ENCODE results near the gene BDKRB2. TPM values are rescaled to one million over a fixed set of nuclear protein-coding genes. Genes with fewer than 3 reads are reported as not detected.

BDKRB2 gene
- total RNA-seq, 1 donor from 2014 or later = not detected

- intact Hi-C loops (cut with micrococcal nuclease) = loop anchor here (10.0 kb wide), 1 partner anchor 713 kb away; no protein-coding TSS in a partner anchor
- peaks cover 2% of the 10 kb centered on the region for H3K36me3 Mint-ChIP-seq (ENCODE audit: low read depth)
- H3K4me1 Mint-ChIP-seq = peaks cover 2% of the 10 kb centered on the region
- no peak overlapping the region for H3K4me3 Mint-ChIP-seq
- no peak overlapping the region for H3K27ac Mint-ChIP-seq
- peaks cover 3% of the 10 kb centered on the region for H3K9me3 Mint-ChIP-seq
- no peak for DNase-seq
- H3K27me3 Mint-ChIP-seq = peaks cover 2% of the 10 kb centered on the region
Measured at GRCh38 chr14:96277890-96278289, 73.3 kb downstream of the BDKRB2 start.

DNA sequence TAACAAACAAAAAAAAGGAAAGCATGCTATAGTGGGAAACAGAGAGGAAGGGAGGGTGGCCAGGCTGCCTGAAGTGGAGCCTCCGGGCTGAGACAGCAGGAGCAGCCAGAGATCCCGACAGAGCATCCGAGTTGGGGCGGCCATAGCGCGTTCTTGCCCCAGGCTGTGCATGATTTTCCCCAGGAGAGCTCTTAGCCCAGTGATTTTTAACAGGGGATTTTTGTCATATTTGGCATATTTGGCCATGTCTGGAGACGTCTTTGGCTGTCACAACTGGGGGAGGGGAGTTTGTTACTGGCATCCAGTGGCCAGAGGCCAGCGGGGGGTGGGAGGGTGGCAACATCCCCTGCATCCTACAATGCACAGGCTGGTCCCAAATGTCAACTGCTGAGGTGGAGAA, 74.9 kb downstream of the BDKRB2 start:
- Mint-ChIP-seq H3K27ac (no peak overlapping the region), H3K4me1 (peaks cover 2% of the 10 kb centered on the region), H3K9me3 (peaks cover 3% of the 10 kb centered on the region), H3K36me3 (ENCODE audit: low read depth) (peaks cover 2% of the 10 kb centered on the region), H3K27me3 (peaks cover 2% of the 10 kb centered on the region), H3K4me3 (no peak overlapping the region)
- no peak for DNase-seq
- intact Hi-C loops (cut with micrococcal nuclease) = loop anchor here (10.0 kb wide), 1 partner anchor 715 kb away; no protein-coding TSS in a partner anchor

- intact Hi-C loops (cut with micrococcal nuclease) = no loop called here
- H3K36me3 Mint-ChIP-seq (ENCODE audit: low read depth) = peaks cover 2% of the 10 kb centered on the region
- H3K27ac Mint-ChIP-seq = no peak overlapping the region
- H3K4me1 Mint-ChIP-seq = peaks cover 2% of the 10 kb centered on the region
- no peak overlapping the region for H3K4me3 Mint-ChIP-seq
- peaks cover 2% of the 10 kb centered on the region for H3K27me3 Mint-ChIP-seq
- peaks cover 3% of the 10 kb centered on the region for H3K9me3 Mint-ChIP-seq
- DNase-seq = no peak
Measured at GRCh38 chr14:96280104-96280503, 75.5 kb downstream of the BDKRB2 start.

GRCh38 chr14:96281486-96281885, 76.8 kb downstream of the BDKRB2 start:
- H3K4me3 Mint-ChIP-seq = no peak overlapping the region

GRCh38 chr14:96284008-96284407, 79.4 kb downstream of the BDKRB2 start:
- Mint-ChIP-seq H3K4me3 (no peak overlapping the region), H3K4me1 (no peaks in the 10 kb centered on the region), H3K27ac (no peak overlapping the region), H3K36me3 (ENCODE audit: low read depth) (peaks cover 11% of the 10 kb centered on the region), H3K27me3 (no peaks in the 10 kb centered on the region), H3K9me3 (no peaks in the 10 kb centered on the region)
- DNase-seq = no peak
- intact Hi-C loops (cut with micrococcal nuclease) = no loop called here

More at GRCh38 chr14:96281486-96281885, 76.8 kb downstream of the BDKRB2 start:
- DNase-seq = no peak
- peaks cover 3% of the 10 kb centered on the region for H3K9me3 Mint-ChIP-seq
- H3K4me1 Mint-ChIP-seq = no peaks in the 10 kb centered on the region
- H3K36me3 Mint-ChIP-seq (ENCODE audit: low read depth) = peaks cover 4% of the 10 kb centered on the region
- intact Hi-C loops (cut with micrococcal nuclease) = no loop called here
- H3K27ac Mint-ChIP-seq = no peak overlapping the region
- H3K27me3 Mint-ChIP-seq = peaks cover 2% of the 10 kb centered on the region

- H3K27ac Mint-ChIP-seq = no peak overlapping the region
- H3K4me1 Mint-ChIP-seq = no peaks in the 10 kb centered on the region
- intact Hi-C loops (cut with micrococcal nuclease) = no loop called here
- no peak overlapping the region for H3K4me3 Mint-ChIP-seq
- no peaks in the 10 kb centered on the region for H3K27me3 Mint-ChIP-seq
- no peak for DNase-seq
- H3K9me3 Mint-ChIP-seq = no peaks in the 10 kb centered on the region
- peaks cover 11% of the 10 kb centered on the region for H3K36me3 Mint-ChIP-seq (ENCODE audit: low read depth)
Measured at GRCh38 chr14:96284430-96284829, 79.8 kb downstream of the BDKRB2 start.

DNA sequence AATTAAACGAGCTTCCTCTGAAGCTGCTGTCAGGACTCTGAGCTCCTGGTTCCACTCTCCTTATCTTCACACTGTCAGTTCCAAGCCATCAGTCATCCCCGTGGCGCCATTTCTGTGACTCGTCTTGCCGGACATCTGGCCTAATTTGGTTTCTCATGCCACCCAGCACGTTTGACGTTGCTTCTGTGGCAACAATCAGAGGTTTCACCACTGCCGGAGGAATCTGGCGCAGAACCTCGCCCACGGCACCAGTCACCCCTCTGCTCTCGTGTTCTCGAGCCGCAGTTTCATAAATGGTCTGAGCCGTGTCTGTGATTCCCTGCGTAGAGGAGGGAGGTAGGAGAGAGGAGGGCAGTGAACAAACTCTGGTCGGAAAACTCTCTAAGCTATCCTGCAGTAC, 81.0 kb downstream of the BDKRB2 start:
- Mint-ChIP-seq H3K9me3 (no peaks in the 10 kb centered on the region), H3K36me3 (ENCODE audit: low read depth) (peaks cover 19% of the 10 kb centered on the region), H3K27me3 (no peaks in the 10 kb centered on the region), H3K4me3 (no peak overlapping the region), H3K27ac (no peak overlapping the region), H3K4me1 (no peaks in the 10 kb centered on the region)
- intact Hi-C loops (cut with micrococcal nuclease) = no loop called here
- DNase-seq = no peak

DNA sequence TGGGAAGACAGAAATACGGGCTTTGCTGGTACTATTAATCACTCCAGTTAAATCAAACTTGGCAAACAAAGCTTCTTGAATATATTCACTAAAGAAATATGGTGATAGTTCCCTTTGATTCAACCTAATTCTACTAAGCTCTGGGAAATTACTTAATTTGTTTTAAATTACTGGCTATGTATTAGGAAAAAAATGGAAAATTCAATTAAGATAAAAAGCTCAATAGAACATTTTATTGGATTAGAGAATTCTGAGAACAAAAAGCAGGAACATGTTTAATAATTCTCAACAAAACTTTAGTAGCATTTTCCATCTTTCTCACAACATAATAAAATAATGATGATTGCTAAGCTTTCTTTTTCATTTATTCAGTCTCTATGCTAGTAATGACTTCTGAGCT, 81.6 kb downstream of the BDKRB2 start:
- H3K4me3 Mint-ChIP-seq = no peak overlapping the region
- peaks cover 19% of the 10 kb centered on the region for H3K36me3 Mint-ChIP-seq (ENCODE audit: low read depth)
- DNase-seq = no peak
- intact Hi-C loops (cut with micrococcal nuclease) = no loop called here
- no peaks in the 10 kb centered on the region for H3K4me1 Mint-ChIP-seq
- H3K27me3 Mint-ChIP-seq = no peaks in the 10 kb centered on the region
- no peaks in the 10 kb centered on the region for H3K9me3 Mint-ChIP-seq
- no peak overlapping the region for H3K27ac Mint-ChIP-seq

DNA sequence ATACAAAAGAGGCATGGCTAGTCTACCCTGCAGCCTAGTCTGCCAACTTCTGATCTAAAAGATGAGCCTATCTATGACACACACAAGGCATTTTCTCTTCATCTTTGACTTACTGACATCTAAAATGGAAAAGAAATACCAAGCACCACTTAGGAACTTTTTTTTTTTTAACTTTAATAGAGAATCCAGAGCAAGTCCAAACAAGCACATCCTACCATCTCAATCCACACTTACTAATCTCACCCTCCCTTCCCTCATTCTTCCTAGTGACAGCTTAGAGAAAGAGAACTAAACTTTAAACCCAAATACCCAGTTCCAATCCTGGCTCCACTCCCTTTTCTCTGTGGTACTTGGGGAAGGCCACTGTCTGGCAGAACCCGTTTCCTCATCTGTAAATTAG, 83.2 kb downstream of the BDKRB2 start:
- H3K4me1 Mint-ChIP-seq = no peaks in the 10 kb centered on the region
- H3K4me3 Mint-ChIP-seq = no peak overlapping the region
- no peak for DNase-seq
- H3K27ac Mint-ChIP-seq = no peak overlapping the region
- no peaks in the 10 kb centered on the region for H3K27me3 Mint-ChIP-seq
- intact Hi-C loops (cut with micrococcal nuclease) = no loop called here
- peaks cover 20% of the 10 kb centered on the region for H3K36me3 Mint-ChIP-seq (ENCODE audit: low read depth)
- H3K9me3 Mint-ChIP-seq = no peaks in the 10 kb centered on the region

Other genes starting within 250 kb of the BDKRB2 start
- 0.36 and 0.47 TPM in 2 replicates for gene C14orf132, start 165.5 kb upstream of the BDKRB2 start, total RNA-seq
- gene BDKRB1, start 51.4 kb downstream of the BDKRB2 start, total RNA-seq = not detected in 2 replicates
- 22.8 and 26.1 TPM in 2 replicates for gene ATG2B, start 158.5 kb downstream of the BDKRB2 start, total RNA-seq
- gene GSKIP, start 158.7 kb downstream of the BDKRB2 start, total RNA-seq = 16.3 and 19.3 TPM in 2 replicates
- 0.28 TPM in 1 of 2 replicates, not detected in the other for gene AK7, start 187.3 kb downstream of the BDKRB2 start, total RNA-seq